ENCODE measurements around the gene ARHGAP5. TPM values are rescaled to one million over a fixed set of nuclear protein-coding genes. Genes with fewer than 3 reads are reported as not detected.

The ARHGAP5 gene
- total and polyA plus RNA-seq, 2 donors (not counting 3 experiments of a cell fraction or from before 2014, with no cell fraction given) = 4.3 to 36.2 TPM

DNA sequence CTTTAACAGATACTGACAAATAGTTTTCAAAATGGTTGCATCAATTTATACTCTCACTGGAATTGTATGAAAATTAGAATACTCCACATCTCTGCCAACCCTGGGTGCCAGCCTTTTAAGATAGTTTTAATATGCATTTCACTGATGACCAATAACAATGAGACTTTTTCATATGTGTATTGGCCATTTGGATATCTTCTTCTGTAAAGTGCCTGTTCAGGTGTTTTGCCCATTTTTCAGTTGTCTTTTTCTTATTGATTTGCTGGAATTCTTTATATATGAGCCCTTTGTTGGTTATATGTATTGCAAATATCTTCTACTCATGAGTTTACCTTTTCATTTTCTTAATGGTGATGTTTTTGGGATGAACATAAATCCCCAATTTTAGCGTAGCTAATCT, 108.0 kb downstream of the ARHGAP5 start:
- H3K4me1 ChIP-seq (ENCODE audit: control insufficient read depth, extremely low read depth, insufficient read depth, low read length) = no peaks in the 10 kb centered on the region
- ChIA-PET POLR2A (no interaction called here), CTCF (no interaction called here)
- no peak overlapping the region for H2AFZ ChIP-seq (ENCODE audit: low read depth, low read length)
- no peak overlapping the region for H3K4me3 ChIP-seq (replicated peaks in 1 of 3; ENCODE audit: insufficient read depth in 1 of 3, low read depth in 1 of 3, low read length in 3 of 3)
- DNase-seq (ENCODE audit: low read depth, low spot score) (no peak), FAIRE-seq (no peak)
- TF ChIP-seq EZH2 (IDR thresholded peaks at IDR 0.05; ENCODE audit: borderline replicate concordance, low read depth, low read length, severe bottlenecking) = no peak
- TF ChIP-seq POLR2A (IDR thresholded peaks at IDR 0.05; ENCODE audit: low read depth, low read length) = no peak
- no peak for TF ChIP-seq GATA2 (IDR thresholded peaks at IDR 0.05; ENCODE audit: insufficient read depth, insufficient read length, low read depth, low read length)
- TF ChIP-seq JUN (IDR thresholded peaks at IDR 0.05; ENCODE audit: borderline replicate concordance, insufficient read depth, insufficient read length, low read depth) = no peak
- TF ChIP-seq MYC (IDR thresholded peaks at IDR 0.05; ENCODE audit: low read depth, low read length) = no peak
- TF ChIP-seq POLR2AphosphoS5 (IDR thresholded peaks at IDR 0.05; ENCODE audit: insufficient read depth, low read depth, low read length) = no peak
- TF ChIP-seq, protein P1, sequence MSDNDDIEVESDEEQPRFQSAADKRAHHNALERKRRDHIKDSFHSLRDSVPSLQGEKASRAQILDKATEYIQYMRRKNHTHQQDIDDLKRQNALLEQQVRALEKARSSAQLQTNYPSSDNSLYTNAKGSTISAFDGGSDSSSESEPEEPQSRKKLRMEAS (IDR thresholded peaks at IDR 0.05; ENCODE audit: insufficient read depth, insufficient read length) = no peak
- TF ChIP-seq CTCF (IDR thresholded peaks at IDR 0.05; ENCODE audit: extremely low read depth in 1 of 2, insufficient read depth in 1 of 2, low read depth in 1 of 2, low read length in 2 of 2) = no peak
- TF ChIP-seq FOS (IDR thresholded peaks at IDR 0.05; ENCODE audit: borderline replicate concordance, insufficient read depth, low read length) = no peak
- H3K79me2 ChIP-seq (ENCODE audit: control insufficient read depth, insufficient read depth, low read length) = no peaks in the 10 kb centered on the region
- H4K20me1 ChIP-seq (replicated peaks; ENCODE audit: control insufficient read depth, extremely low read depth, insufficient read depth, low read length) = no peaks in the 10 kb centered on the region
- H3K27ac ChIP-seq (ENCODE audit: insufficient read depth, low read depth, low read length) = no peak overlapping the region
- dilution Hi-C loops (cut with MboI; ENCODE audit: extremely low pct_ligation_motif_present, low sequenced_read_pairs) (no loop called here), intact Hi-C loops (cut with micrococcal nuclease) (no loop called here)
- H3K9ac ChIP-seq (replicated peaks; ENCODE audit: extremely low read depth, insufficient read depth, low read length) = no peak overlapping the region
- H3K9me3 ChIP-seq (replicated peaks; ENCODE audit: control insufficient read depth, insufficient read depth, low read length) = no peaks in the 10 kb centered on the region
- no peak overlapping the region for H3K4me2 ChIP-seq (ENCODE audit: insufficient read depth, low read length)
- no peaks in the 10 kb centered on the region for H3K9me1 ChIP-seq (replicated peaks; ENCODE audit: control insufficient read depth, extremely low read depth, insufficient read depth, low read length)
- H3K36me3 ChIP-seq (ENCODE audit: control insufficient read depth in 2 of 2, extremely low read depth in 1 of 2, insufficient read depth in 2 of 2, low read length in 2 of 2) = no peaks in the 10 kb centered on the region
- peaks cover 0 to 2% of the 10 kb centered on the region in 2 experiments for H3K27me3 ChIP-seq (ENCODE audit: control insufficient read depth in 2 of 2, insufficient read depth in 2 of 2, low read length in 2 of 2)
- no TSS peak for BruUV-seq (replicated peaks)
